Neural cell (in vitro differentiated cells): Measurements from ENCODE around the gene P3H3.

ENCODE experiments used
- EP300 ChIP-seq: fragments of 450-650 bp; conservative IDR thresholded peaks from 2 replicates; pipeline ENCODE4 v1.6.1; 2014; ENCODE audit warnings: antibody characterized with exemption, mild to moderate bottlenecking, moderate library complexity; ENCODE audit not compliant: poor library complexity, severe bottlenecking
- EZH2 ChIP-seq: fragments of 200-600, 300-800 bp; shearing (Covaris generic), sonication (generic); IDR thresholded peaks from 2 replicates; pipeline ENCODE4 v1.6.1; 2014; ENCODE audit warnings: antibody characterized with exemption, low read length, borderline replicate concordance, mild to moderate bottlenecking; ENCODE audit not compliant: insufficient read depth, poor library complexity, severe bottlenecking
- POLR2AphosphoS5 ChIP-seq: IDR thresholded peaks from 2 replicates; pipeline ENCODE4 v1.6.1; 2012
- RAD21 ChIP-seq: fragments of 450-650 bp; conservative IDR thresholded peaks from 2 replicates; pipeline ENCODE4 v1.6.1; 2014; ENCODE audit warnings: antibody characterized with exemption, mild to moderate bottlenecking, moderate library complexity
- TF ChIP-seq, protein P1 (sequence below): fragments of 450-650 bp; IDR thresholded peaks from 2 replicates; pipeline ENCODE4 v1.5.1; 2014; ENCODE audit warnings: antibody characterized with exemption, mild to moderate bottlenecking, moderate library complexity; ENCODE audit not compliant: poor library complexity, severe bottlenecking
- TF ChIP-seq, protein P2 (sequence below): IDR thresholded peaks from 2 replicates; pipeline ENCODE4 v1.6.1; 2012; ENCODE audit warnings: borderline replicate concordance

DNA sequence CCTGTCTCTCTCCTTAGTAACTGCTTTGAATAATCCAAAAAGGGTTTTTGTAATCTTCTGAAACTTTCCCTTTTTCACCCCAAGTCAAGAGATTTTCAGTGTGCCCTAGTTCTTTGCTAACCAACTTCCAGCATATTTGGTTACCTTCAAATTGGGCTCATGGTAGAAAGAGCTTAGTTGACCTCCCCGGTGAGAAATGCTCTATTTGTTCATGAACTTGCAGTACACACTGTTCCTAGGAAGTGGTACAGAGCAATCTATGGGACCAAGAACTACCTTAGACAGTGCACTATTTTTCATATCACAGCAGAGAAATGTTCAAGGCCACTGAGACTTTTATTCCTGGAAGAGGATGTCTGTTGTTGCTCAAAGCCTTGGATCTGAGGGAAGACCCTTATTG, 25.4 kb downstream of the P3H3 start:
- TF ChIP-seq, protein P1, sequence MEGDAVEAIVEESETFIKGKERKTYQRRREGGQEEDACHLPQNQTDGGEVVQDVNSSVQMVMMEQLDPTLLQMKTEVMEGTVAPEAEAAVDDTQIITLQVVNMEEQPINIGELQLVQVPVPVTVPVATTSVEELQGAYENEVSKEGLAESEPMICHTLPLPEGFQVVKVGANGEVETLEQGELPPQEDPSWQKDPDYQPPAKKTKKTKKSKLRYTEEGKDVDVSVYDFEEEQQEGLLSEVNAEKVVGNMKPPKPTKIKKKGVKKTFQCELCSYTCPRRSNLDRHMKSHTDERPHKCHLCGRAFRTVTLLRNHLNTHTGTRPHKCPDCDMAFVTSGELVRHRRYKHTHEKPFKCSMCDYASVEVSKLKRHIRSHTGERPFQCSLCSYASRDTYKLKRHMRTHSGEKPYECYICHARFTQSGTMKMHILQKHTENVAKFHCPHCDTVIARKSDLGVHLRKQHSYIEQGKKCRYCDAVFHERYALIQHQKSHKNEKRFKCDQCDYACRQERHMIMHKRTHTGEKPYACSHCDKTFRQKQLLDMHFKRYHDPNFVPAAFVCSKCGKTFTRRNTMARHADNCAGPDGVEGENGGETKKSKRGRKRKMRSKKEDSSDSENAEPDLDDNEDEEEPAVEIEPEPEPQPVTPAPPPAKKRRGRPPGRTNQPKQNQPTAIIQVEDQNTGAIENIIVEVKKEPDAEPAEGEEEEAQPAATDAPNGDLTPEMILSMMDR: no peak
- no peak for TF ChIP-seq POLR2AphosphoS5
- no peak for TF ChIP-seq RAD21
- TF ChIP-seq, protein P2, sequence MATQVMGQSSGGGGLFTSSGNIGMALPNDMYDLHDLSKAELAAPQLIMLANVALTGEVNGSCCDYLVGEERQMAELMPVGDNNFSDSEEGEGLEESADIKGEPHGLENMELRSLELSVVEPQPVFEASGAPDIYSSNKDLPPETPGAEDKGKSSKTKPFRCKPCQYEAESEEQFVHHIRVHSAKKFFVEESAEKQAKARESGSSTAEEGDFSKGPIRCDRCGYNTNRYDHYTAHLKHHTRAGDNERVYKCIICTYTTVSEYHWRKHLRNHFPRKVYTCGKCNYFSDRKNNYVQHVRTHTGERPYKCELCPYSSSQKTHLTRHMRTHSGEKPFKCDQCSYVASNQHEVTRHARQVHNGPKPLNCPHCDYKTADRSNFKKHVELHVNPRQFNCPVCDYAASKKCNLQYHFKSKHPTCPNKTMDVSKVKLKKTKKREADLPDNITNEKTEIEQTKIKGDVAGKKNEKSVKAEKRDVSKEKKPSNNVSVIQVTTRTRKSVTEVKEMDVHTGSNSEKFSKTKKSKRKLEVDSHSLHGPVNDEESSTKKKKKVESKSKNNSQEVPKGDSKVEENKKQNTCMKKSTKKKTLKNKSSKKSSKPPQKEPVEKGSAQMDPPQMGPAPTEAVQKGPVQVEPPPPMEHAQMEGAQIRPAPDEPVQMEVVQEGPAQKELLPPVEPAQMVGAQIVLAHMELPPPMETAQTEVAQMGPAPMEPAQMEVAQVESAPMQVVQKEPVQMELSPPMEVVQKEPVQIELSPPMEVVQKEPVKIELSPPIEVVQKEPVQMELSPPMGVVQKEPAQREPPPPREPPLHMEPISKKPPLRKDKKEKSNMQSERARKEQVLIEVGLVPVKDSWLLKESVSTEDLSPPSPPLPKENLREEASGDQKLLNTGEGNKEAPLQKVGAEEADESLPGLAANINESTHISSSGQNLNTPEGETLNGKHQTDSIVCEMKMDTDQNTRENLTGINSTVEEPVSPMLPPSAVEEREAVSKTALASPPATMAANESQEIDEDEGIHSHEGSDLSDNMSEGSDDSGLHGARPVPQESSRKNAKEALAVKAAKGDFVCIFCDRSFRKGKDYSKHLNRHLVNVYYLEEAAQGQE: no peak
- no peak for TF ChIP-seq EZH2
- TF ChIP-seq EP300: no peak
